GM19099 (cell line): ENCODE data around the gene GNAZ.

Experiments used
- POLR2A ChIP-seq: IDR thresholded peaks from 3 replicates; pipeline ENCODE4 v1.6.1; 2011; ENCODE audit warnings: low read depth; ENCODE audit not compliant: insufficient read length; ENCODE audit errors: extremely low read depth

The GNAZ gene

GRCh38 chr22:23100124-23100801, 29.9 kb downstream of the GNAZ start:
- TF ChIP-seq POLR2A: no peak

GRCh38 chr22:23101524-23101923, 31.2 kb downstream of the GNAZ start:
- no peak for TF ChIP-seq POLR2A

- no peak for TF ChIP-seq POLR2A
These were observed 31.8 kb downstream of the GNAZ start for GRCh38 chr22:23102002-23102655.

GRCh38 chr22:23102776-23103175, 32.5 kb downstream of the GNAZ start:
- TF ChIP-seq POLR2A: no peak

- TF ChIP-seq POLR2A: no peak
These were observed 33.1 kb downstream of the GNAZ start for GRCh38 chr22:23103199-23103954.

GRCh38 chr22:23104187-23104971, 34.1 kb downstream of the GNAZ start:
- no peak for TF ChIP-seq POLR2A

GRCh38 chr22:23105304-23105703, 35.0 kb downstream of the GNAZ start:
- TF ChIP-seq POLR2A: no peak

- no peak for TF ChIP-seq POLR2A
These were observed 35.6 kb downstream of the GNAZ start for GRCh38 chr22:23105919-23106318.

- no peak for TF ChIP-seq POLR2A
These were observed 36.0 kb downstream of the GNAZ start for GRCh38 chr22:23106344-23106743.

- no peak for TF ChIP-seq POLR2A
These were observed 36.6 kb downstream of the GNAZ start for GRCh38 chr22:23106906-23107367.

GRCh38 chr22:23107487-23108248, 37.3 kb downstream of the GNAZ start:
- no peak for TF ChIP-seq POLR2A

- TF ChIP-seq POLR2A: no peak
These were observed 38.1 kb downstream of the GNAZ start for GRCh38 chr22:23108249-23109078.

- TF ChIP-seq POLR2A: no peak
These were observed 38.7 kb downstream of the GNAZ start for GRCh38 chr22:23109079-23109347.
